WERI-Rb-1 (cell line): Measurements from ENCODE around the gene TNN.

Experiments used
- DNase-seq: peaks from one replicate; pipeline ENCODE4 v3.0.0-alpha.2; 2020
- H3K27ac ChIP-seq: fragments of 250-450 bp; sonication (Bioruptor Pico); 2 replicates; pipeline ENCODE4 v1.5.1; 2020; ENCODE audit warnings: mild to moderate bottlenecking, moderate library complexity
- H3K27me3 ChIP-seq: fragments of 250-450 bp; sonication (Bioruptor Pico); 2 replicates; pipeline ENCODE4 v1.5.1; 2021; ENCODE audit warnings: mild to moderate bottlenecking, low read depth, moderate library complexity; ENCODE audit not compliant: insufficient read depth, severe bottlenecking
- H3K36me3 ChIP-seq: fragments of 250-450 bp; sonication (Bioruptor Pico); 2 replicates; pipeline ENCODE4 v1.5.1; 2020; ENCODE audit warnings: mild to moderate bottlenecking, moderate library complexity
- H3K4me3 ChIP-seq: 2 replicates; pipeline ENCODE4 v1.5.1; 2011; ENCODE audit warnings: low read depth, mild to moderate bottlenecking, control low read depth, low read length
- H3K9me3 ChIP-seq: fragments of 250-450 bp; sonication (Bioruptor Pico); 2 replicates; pipeline ENCODE4 v1.5.1; 2021; ENCODE audit warnings: mild to moderate bottlenecking, moderate library complexity; ENCODE audit not compliant: severe bottlenecking
- TF ChIP-seq, protein P1 (sequence below): IDR thresholded peaks from 2 replicates; pipeline ENCODE4 v1.5.1; 2011; ENCODE audit warnings: low read depth, mild to moderate bottlenecking, control low read depth, inconsistent platforms, low read length

Gene TNN

DNA sequence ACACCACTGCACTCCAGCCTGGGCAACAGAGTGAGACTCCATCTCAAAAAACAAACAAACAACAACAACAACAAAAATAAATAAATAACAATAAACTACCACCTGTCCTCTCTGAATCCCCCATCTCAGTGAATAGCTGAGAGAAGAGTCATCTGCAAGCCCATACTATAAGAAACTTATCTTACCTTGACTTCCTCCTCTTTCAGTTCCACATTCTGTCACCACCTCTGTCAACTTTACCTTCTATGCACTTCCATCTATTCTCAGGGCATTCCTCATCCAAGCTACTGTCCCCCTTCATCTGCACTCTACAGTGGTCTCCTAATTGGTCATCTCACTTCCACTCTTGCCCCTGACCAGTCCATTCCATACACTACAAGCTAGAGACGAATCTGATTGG, 66.9 kb downstream of the TNN start:
- Histone ChIP-seq H3K36me3 (no peaks in the 10 kb centered on the region), H3K27ac (no peak overlapping the region), H3K27me3 (no peaks in the 10 kb centered on the region), H3K9me3 (no peaks in the 10 kb centered on the region), H3K4me3 (no peak overlapping the region)
- DNase-seq, result no peak
- TF ChIP-seq, protein P1, sequence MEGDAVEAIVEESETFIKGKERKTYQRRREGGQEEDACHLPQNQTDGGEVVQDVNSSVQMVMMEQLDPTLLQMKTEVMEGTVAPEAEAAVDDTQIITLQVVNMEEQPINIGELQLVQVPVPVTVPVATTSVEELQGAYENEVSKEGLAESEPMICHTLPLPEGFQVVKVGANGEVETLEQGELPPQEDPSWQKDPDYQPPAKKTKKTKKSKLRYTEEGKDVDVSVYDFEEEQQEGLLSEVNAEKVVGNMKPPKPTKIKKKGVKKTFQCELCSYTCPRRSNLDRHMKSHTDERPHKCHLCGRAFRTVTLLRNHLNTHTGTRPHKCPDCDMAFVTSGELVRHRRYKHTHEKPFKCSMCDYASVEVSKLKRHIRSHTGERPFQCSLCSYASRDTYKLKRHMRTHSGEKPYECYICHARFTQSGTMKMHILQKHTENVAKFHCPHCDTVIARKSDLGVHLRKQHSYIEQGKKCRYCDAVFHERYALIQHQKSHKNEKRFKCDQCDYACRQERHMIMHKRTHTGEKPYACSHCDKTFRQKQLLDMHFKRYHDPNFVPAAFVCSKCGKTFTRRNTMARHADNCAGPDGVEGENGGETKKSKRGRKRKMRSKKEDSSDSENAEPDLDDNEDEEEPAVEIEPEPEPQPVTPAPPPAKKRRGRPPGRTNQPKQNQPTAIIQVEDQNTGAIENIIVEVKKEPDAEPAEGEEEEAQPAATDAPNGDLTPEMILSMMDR, result no peak

DNA sequence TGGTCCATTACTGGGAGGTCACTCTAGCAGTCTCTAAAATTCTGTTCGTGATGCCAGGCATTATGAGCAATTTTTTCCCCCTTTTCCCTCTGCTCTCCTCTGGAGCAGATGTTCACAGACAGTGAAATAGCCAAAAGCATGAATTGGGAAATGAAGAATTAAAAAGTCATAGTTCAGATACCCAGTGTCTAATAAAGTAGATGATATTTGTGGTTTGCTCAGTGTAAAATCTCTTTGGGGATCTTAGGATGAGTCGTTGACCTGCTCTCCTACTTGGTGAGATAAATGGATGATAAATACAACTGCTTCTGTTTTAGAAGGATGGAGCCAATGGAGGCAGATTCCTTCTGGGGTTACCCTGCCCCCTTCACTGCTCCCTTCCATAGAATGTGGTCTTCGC, 68.6 kb downstream of the TNN start:
- Histone ChIP-seq H3K27ac (no peak overlapping the region), H3K36me3 (no peaks in the 10 kb centered on the region), H3K4me3 (no peak overlapping the region), H3K9me3 (no peaks in the 10 kb centered on the region), H3K27me3 (no peaks in the 10 kb centered on the region)
- TF ChIP-seq, protein P1, result no peak
- DNase-seq, result no peak

DNA sequence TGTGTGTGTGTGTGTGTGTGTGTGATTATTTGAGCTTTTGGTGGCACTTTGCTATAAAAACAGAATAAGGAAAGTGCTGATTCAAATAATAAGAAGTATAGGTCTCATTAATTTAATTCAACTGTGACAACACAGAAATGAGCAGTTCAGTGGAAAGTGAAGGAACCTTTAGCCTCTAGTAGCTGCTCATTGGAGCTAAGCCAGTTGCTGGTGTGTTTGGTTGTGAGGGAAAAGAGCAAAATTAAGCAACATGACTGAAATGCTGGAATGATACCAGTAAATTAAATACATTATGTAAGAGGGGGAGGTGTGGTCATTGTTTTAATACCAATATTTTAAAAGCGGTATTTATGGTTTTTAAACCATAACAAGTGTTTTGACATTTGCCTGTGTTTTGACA, 69.7 kb downstream of the TNN start:
- Histone ChIP-seq H3K4me3 (no peak overlapping the region), H3K27me3 (no peaks in the 10 kb centered on the region), H3K27ac (no peak overlapping the region), H3K9me3 (no peaks in the 10 kb centered on the region), H3K36me3 (no peaks in the 10 kb centered on the region)
- DNase-seq, result no peak
- TF ChIP-seq, protein P1, result no peak

DNA sequence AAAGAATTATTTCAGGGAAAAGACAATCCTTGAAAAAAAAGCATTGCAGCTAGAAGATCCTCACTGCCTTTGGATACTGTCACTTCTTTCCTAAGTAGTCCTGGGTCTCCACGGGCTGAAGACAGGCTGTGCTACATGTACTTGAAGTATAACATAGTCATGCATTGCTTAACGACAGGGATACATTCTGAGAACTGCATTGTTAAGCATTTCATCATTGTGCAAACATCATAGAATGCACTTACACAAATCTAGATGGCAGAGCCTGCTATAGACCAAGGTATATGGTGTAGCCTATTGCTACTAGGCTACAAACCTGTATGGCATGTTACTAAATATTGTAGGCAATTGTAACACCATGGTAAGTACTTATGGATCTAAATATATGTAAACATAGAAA, 70.9 kb downstream of the TNN start:
- TF ChIP-seq, protein P1, result no peak
- Histone ChIP-seq H3K9me3 (no peaks in the 10 kb centered on the region), H3K27ac (no peak overlapping the region), H3K36me3 (no peaks in the 10 kb centered on the region), H3K4me3 (no peak overlapping the region), H3K27me3 (no peaks in the 10 kb centered on the region)
- DNase-seq, result no peak

DNA sequence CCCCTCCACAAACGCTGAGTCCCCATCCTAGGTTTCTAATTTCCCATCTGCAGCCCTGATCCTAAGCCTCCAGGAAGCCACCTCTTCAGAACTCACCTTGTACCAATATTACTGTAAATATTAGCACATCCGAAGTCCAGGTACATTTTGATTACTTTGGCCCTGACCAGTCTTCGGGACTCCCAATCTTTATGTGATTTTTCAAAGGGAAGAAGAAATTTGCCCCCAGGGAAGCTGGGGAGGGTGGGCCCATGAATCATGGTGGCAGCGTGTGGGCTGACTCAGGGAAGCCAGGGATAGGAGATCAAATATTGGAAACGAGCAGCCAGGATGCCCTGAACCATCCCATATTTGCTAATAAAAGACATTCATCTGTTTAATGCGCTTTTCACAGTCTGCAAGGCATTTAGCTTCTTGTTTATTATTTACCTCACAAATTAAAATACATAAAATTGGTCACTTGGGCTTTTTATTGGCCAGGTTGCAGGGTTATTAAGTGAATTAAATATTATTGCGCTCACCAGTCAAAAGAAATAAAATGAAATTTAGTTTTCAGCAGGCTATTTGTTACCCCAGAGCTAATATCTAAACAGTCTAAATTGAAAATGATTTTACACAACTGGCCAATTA, 78.4 kb downstream of the TNN start:
- Histone ChIP-seq H3K9me3 (no peaks in the 10 kb centered on the region), H3K27me3 (no peaks in the 10 kb centered on the region), H3K27ac (no peak overlapping the region), H3K36me3 (no peaks in the 10 kb centered on the region), H3K4me3 (no peak overlapping the region)
- TF ChIP-seq, protein P1, result no peak
- no peak for DNase-seq
